ENCODE results near the gene CLDN14.

- TF ChIP-seq CTCF (IDR thresholded peaks at IDR 0.05): no peak
- TF ChIP-seq POLR2A (IDR thresholded peaks at IDR 0.05): no peak
Observed at GRCh38 chr21:36463204-36463603, 16.7 kb downstream of the CLDN14 start.

All from stomach (tissue), 4 donors.